ENCODE results near the gene EGF.
A peak's percentile ranks its signal among the peaks of the same experiment; 100 is the strongest.
"Not testable (repeated sequence)": the region's sequence is repeated elsewhere in the genome, so short reads cannot be mapped to it uniquely, and the experiment has no call there.

EGF gene

DNA sequence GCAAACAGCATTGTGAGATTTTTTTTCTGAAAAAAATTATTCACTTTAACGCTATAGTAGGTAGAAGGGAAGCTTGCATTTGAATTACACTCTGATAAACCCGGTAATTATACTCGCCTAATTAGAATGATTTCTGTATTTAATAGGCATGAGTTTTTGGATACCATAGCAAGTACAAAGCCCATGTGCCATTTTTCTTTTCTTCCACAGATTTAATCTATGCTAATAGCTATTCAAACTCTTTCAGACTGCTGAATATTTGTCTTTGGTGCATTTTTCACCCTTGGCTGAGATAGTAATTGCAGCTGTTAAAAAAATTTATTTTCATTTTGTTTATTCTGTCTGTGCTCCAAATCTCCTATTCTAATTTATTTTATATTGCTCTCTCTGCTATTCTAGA lies 113.0 kb downstream of the EGF start:
- DNase-seq (ENCODE audit: low spot score): no peak
- in situ Hi-C loops (cut with MboI; ENCODE audit: low pct_unique_long_range_greater_than_20kb, low sequenced_read_pairs, unreplicated experiment): no loop called here
- TF ChIP-seq, protein P1, sequence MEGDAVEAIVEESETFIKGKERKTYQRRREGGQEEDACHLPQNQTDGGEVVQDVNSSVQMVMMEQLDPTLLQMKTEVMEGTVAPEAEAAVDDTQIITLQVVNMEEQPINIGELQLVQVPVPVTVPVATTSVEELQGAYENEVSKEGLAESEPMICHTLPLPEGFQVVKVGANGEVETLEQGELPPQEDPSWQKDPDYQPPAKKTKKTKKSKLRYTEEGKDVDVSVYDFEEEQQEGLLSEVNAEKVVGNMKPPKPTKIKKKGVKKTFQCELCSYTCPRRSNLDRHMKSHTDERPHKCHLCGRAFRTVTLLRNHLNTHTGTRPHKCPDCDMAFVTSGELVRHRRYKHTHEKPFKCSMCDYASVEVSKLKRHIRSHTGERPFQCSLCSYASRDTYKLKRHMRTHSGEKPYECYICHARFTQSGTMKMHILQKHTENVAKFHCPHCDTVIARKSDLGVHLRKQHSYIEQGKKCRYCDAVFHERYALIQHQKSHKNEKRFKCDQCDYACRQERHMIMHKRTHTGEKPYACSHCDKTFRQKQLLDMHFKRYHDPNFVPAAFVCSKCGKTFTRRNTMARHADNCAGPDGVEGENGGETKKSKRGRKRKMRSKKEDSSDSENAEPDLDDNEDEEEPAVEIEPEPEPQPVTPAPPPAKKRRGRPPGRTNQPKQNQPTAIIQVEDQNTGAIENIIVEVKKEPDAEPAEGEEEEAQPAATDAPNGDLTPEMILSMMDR (IDR thresholded peaks at IDR 0.05; ENCODE audit: extremely low read depth, insufficient read depth, missing control alignments): no peak

DNA sequence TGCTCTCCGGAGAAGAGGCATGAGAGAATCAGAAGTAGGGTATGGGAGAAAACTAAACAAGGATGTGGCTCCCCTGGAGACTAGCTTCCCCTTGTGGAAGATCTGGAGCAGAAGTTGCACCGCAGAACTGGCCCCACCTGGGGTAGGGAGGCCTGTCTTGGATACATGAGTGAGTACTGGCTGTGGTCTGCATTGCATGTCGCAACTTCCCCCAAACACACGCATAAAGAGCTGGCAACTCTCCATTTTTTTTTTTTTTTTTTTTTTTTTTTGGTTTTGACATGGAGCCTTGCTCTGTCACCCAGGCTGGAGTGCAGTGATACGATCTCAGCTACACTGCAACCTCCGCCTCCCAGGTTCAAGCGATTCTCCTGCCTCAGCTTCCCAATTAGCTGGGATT lies 119.9 kb downstream of the EGF start:
- DNase-seq (ENCODE audit: low spot score): no peak
- TF ChIP-seq, protein P1 (IDR thresholded peaks at IDR 0.05; ENCODE audit: extremely low read depth, insufficient read depth, missing control alignments): no peak
- in situ Hi-C loops (cut with MboI; ENCODE audit: low pct_unique_long_range_greater_than_20kb, low sequenced_read_pairs, unreplicated experiment): loop anchor here (10.0 kb wide), 1 partner anchor 172 kb away; no protein-coding TSS in a partner anchor

DNA sequence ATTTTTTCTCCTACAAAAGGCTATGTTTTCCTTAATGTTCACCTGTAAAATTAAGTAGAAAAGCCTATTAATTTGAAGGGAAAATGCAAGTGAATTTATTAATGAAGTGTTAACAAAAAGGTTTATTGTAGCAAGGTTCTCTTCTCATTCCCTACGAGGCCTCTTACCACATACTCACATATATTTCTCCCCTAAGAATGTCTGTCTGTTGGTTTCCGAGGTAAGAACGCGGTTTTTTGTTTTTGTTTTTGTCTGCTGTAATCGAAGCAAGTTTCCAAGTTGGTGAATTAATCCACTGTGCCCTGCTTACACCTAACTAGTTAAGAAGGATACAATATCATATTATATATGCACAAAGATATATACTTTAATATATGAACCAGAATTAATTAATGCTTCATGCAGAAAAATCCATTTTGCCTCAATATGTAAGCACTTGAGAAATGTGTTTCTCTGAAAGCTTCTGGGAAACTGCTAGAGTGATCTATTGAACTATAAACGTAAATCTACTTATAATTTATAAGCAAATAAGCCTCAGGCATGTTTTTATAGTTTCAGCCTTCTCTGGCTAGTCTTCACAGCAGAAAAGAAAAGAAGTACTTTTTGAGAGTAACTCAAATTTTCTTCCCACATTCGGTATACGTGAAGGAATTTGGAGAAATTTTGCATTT lies 120.8 kb downstream of the EGF start:
- in situ Hi-C loops (cut with MboI; ENCODE audit: low pct_unique_long_range_greater_than_20kb, low sequenced_read_pairs, unreplicated experiment): loop anchor here (10.0 kb wide), 1 partner anchor 171 kb away; no protein-coding TSS in a partner anchor
- no peak for DNase-seq (ENCODE audit: low spot score)
- TF ChIP-seq, protein P1 (IDR thresholded peaks at IDR 0.05; ENCODE audit: extremely low read depth, insufficient read depth, missing control alignments): no peak

DNA sequence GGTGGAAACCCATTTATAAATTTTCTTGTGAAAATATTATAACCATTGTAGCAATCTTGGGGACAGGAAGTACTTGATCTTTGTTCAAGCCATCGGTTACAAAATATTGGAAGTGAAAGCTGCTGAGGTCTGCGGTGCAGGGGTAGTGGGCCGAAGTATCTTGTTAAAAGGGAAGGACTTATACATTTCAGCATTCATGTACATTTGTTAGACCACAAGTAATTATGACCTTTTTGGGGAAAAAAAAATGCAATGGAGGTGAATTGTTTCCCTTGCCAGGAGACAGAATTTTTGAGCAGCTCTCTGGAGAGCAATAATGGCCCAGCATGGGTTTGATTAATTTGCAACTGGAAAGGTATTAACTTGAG lies 121.3 kb downstream of the EGF start:
- in situ Hi-C loops (cut with MboI; ENCODE audit: low pct_unique_long_range_greater_than_20kb, low sequenced_read_pairs, unreplicated experiment): loop anchor here (10.0 kb wide), 1 partner anchor 171 kb away; no protein-coding TSS in a partner anchor
- TF ChIP-seq, protein P1 (IDR thresholded peaks at IDR 0.05; ENCODE audit: extremely low read depth, insufficient read depth, missing control alignments): no peak
- peak; percentile 48 for DNase-seq (ENCODE audit: low spot score)

DNA sequence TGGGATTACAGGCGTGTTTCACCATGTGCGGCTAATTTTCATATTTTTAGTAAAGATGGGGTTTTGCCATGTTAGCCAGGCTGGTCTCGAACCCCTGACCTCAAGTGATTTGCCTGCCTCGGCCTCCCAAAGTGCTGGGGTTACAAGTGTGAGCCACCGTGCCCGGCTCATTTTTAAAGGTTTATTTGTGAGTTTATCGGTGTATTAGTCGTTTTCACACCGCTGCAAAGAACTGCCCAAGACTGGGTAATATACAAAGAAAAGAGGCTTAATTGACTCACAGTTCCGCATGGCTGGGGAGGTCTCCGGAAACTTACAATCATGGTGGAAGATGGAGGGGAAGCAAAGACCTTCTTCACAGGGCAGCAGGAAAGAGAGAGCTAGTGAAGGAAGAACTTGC lies 126.5 kb downstream of the EGF start:
- DNase-seq (ENCODE audit: low spot score): not testable (repeated sequence)
- in situ Hi-C loops (cut with MboI; ENCODE audit: low pct_unique_long_range_greater_than_20kb, low sequenced_read_pairs, unreplicated experiment): loop anchor here (10.0 kb wide), 1 partner anchor 166 kb away; no protein-coding TSS in a partner anchor

DNA sequence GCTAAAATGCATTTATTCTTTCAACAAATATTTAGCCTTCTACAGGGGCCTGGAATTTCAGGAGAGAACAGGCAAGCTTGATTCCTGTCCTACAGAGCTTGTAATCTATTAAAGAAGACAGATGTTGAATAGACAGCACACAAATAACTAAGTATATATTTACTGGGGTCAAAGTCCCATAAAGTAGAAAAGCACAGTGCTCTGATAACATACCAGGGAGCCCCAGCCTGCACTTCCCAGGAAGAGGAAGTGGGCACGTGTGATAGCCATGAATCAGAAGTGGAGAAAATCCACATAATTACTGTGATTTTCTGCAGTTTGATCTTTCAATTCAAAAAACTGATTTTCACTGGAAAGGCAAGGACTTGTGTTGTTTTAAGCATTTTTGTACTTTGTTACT lies 129.1 kb downstream of the EGF start:
- TF ChIP-seq, protein P1 (IDR thresholded peaks at IDR 0.05; ENCODE audit: extremely low read depth, insufficient read depth, missing control alignments): no peak
- in situ Hi-C loops (cut with MboI; ENCODE audit: low pct_unique_long_range_greater_than_20kb, low sequenced_read_pairs, unreplicated experiment): no loop called here
- no peak for DNase-seq (ENCODE audit: low spot score)

All from GM13977 (cell line).